ENCODE data around the gene RPL18A. TPM values are rescaled to one million over a fixed set of nuclear protein-coding genes. Genes with fewer than 3 reads are reported as not detected.

RPL18A gene
- total and polyA plus RNA-seq, 2 of the 13 experiments (the other 11 are each of a cell fraction or from before 2014, with no cell fraction given): 1,471 to 2,004 TPM

- TF ChIP-seq ZNF280B (CRISPR knock-in tag; IDR thresholded peaks at IDR 0.05; ENCODE audit: borderline replicate concordance): no peak
- TF ChIP-seq ZNF512 (CRISPR knock-in tag; IDR thresholded peaks at IDR 0.05): no peak
- TF ChIP-seq ZNF839 (CRISPR knock-in tag; IDR thresholded peaks at IDR 0.05; ENCODE audit: borderline replicate concordance): 0 out of 2 replicates have a peak, but pooled peaks have one; percentile 49
- no peak for TF ChIP-seq FOXO1 (CRISPR knock-in tag; IDR thresholded peaks at IDR 0.05)
- TF ChIP-seq RAD21 (CRISPR knock-in tag; IDR thresholded peaks at IDR 0.05): peak; percentile 18; the same call in 1 of the 2 replicates
- no peak for TF ChIP-seq TFDP1 (CRISPR knock-in tag; IDR thresholded peaks at IDR 0.05; ENCODE audit: borderline replicate concordance)
- 0 out of 2 replicates have a peak, but pooled peaks have one; percentile 4 for TF ChIP-seq ELF3 (CRISPR knock-in tag; IDR thresholded peaks at IDR 0.05)
- no peak for TF ChIP-seq SETDB1 (CRISPR knock-in tag; IDR thresholded peaks at IDR 0.05; ENCODE audit: borderline replicate concordance)
- TF ChIP-seq ZFP41 (CRISPR knock-in tag; IDR thresholded peaks at IDR 0.05; ENCODE audit: borderline replicate concordance): no peak
- no peak for TF ChIP-seq FOXP1 (IDR thresholded peaks at IDR 0.05)
- TF ChIP-seq FOXP1 (CRISPR knock-in tag; IDR thresholded peaks at IDR 0.05): no peak
- TF ChIP-seq ZNF7 (CRISPR knock-in tag; IDR thresholded peaks at IDR 0.05): no peak
- TF ChIP-seq HNF4A (CRISPR knock-in tag; IDR thresholded peaks at IDR 0.05): no peak
- no peak for TF ChIP-seq HOXA5 (CRISPR knock-in tag; IDR thresholded peaks at IDR 0.05)
- TF ChIP-seq ZBTB44 (CRISPR knock-in tag; IDR thresholded peaks at IDR 0.05): no peak
- TF ChIP-seq AKAP8 (CRISPR knock-in tag; IDR thresholded peaks at IDR 0.05): no peak
- TF ChIP-seq ATF3 (CRISPR knock-in tag; IDR thresholded peaks at IDR 0.05): no peak; the same call in 1 of the 2 replicates
- no peak for TF ChIP-seq PRMT3 (CRISPR knock-in tag; IDR thresholded peaks at IDR 0.05; ENCODE audit: borderline replicate concordance, low read depth)
- TF ChIP-seq TARDBP (CRISPR knock-in tag; IDR thresholded peaks at IDR 0.05): no peak
- no peak for TF ChIP-seq NR1H2 (CRISPR knock-in tag; IDR thresholded peaks at IDR 0.05; ENCODE audit: borderline replicate concordance, low read depth)
- no peak for TF ChIP-seq KDM1A (CRISPR knock-in tag; IDR thresholded peaks at IDR 0.05)
These were observed 5.9 kb downstream of the RPL18A start (continued) for GRCh38 chr19:17865364-17866311.

Data from HepG2 (cell line).